SK-N-SH treated with all-trans-retinoic acid at 6 μM for 48 hours (cell line): ENCODE measurements around the gene FAM50A.

Experiments used
- ATAC-seq: fragments of 200-7000 bp; cut with Tn5 transposase; 3 replicates; pipeline ENCODE4 v1.9.1; 2020; ENCODE audit warnings: mild to moderate bottlenecking, moderate library complexity
- ARNTL ChIP-seq: fragments of 450-650 bp; formaldehyde crosslinking; IDR thresholded peaks from 2 replicates; pipeline ENCODE4 v1.5.0; 2020; ENCODE audit warnings: low read depth, mild to moderate bottlenecking, moderate library complexity, borderline replicate concordance
- BACH2 ChIP-seq: fragments of 250-450 bp; sonication (Bioruptor Pico); IDR thresholded peaks from 2 replicates; pipeline ENCODE4 v1.9.0; 2021; ENCODE audit warnings: mild to moderate bottlenecking, borderline replicate concordance
- CSDC2 ChIP-seq: fragments of 250-450 bp; sonication (Bioruptor Pico); IDR thresholded peaks from 2 replicates; pipeline ENCODE4 v1.5.0; 2020; ENCODE audit warnings: mild to moderate bottlenecking, moderate library complexity
- ESRRG ChIP-seq: fragments of 250-450 bp; sonication (Bioruptor Pico); IDR thresholded peaks from 2 replicates; pipeline ENCODE4 v1.6.1; 2021; ENCODE audit warnings: mild to moderate bottlenecking
- GLIS3 ChIP-seq: fragments of 250-450 bp; sonication (Bioruptor Pico); IDR thresholded peaks from 2 replicates; pipeline ENCODE4 v1.5.0; 2020; ENCODE audit warnings: mild to moderate bottlenecking, moderate library complexity
- ISL1 ChIP-seq: fragments of 250-450 bp; sonication (Bioruptor Pico); IDR thresholded peaks from 2 replicates; pipeline ENCODE4 v2.1.2; 2022; ENCODE audit warnings: mild to moderate bottlenecking, moderate library complexity
- OSR1 ChIP-seq: fragments of 250-450 bp; sonication (Bioruptor Pico); IDR thresholded peaks from 2 replicates; pipeline ENCODE4 v1.8.0; 2022; ENCODE audit warnings: moderate library complexity, mild to moderate bottlenecking, inconsistent platforms
- PPARA ChIP-seq: fragments of 250-450 bp; sonication (Bioruptor Pico); IDR thresholded peaks from 2 replicates; pipeline ENCODE4 v1.5.0; 2020; ENCODE audit warnings: mild to moderate bottlenecking, borderline replicate concordance
- RARB ChIP-seq: fragments of 250-450 bp; sonication (Bioruptor Pico); IDR thresholded peaks from 2 replicates; pipeline ENCODE4 v1.8.0; 2021; ENCODE audit warnings: mild to moderate bottlenecking, moderate library complexity
- SNAI2 ChIP-seq: fragments of 250-450 bp; sonication (Bioruptor Pico); IDR thresholded peaks from 2 replicates; pipeline ENCODE4 v1.5.0; 2020; ENCODE audit warnings: mild to moderate bottlenecking, moderate library complexity
- TCF4 ChIP-seq: fragments of 250-450 bp; sonication (Bioruptor Pico); IDR thresholded peaks from 2 replicates; pipeline ENCODE4 v1.8.0; 2021; ENCODE audit warnings: mild to moderate bottlenecking, moderate library complexity, borderline replicate concordance
- TOX ChIP-seq: fragments of 250-450 bp; sonication (Bioruptor Pico); IDR thresholded peaks from 2 replicates; pipeline ENCODE4 v1.8.0; 2021; ENCODE audit warnings: mild to moderate bottlenecking, moderate library complexity, borderline replicate concordance
- ZC3H10 ChIP-seq: fragments of 250-450 bp; sonication (Bioruptor Pico); IDR thresholded peaks from 2 replicates; pipeline ENCODE4 v1.5.1; 2021; ENCODE audit warnings: mild to moderate bottlenecking, moderate library complexity
- ZFP3 ChIP-seq: fragments of 250-450 bp; sonication (Bioruptor Pico); IDR thresholded peaks from 2 replicates; pipeline ENCODE4 v1.5.0; 2020; ENCODE audit warnings: mild to moderate bottlenecking, moderate library complexity
- ZFP30 ChIP-seq: fragments of 450-650 bp; formaldehyde crosslinking; IDR thresholded peaks from 2 replicates; pipeline ENCODE4 v1.5.0; 2022; ENCODE audit warnings: mild to moderate bottlenecking, moderate library complexity
- ZNF565 ChIP-seq: fragments of 450-650 bp; formaldehyde crosslinking; conservative IDR thresholded peaks from 2 replicates; pipeline ENCODE4 v1.5.0; 2020; ENCODE audit warnings: low read depth, mild to moderate bottlenecking, moderate library complexity
- ZNF70 ChIP-seq: fragments of 450-650 bp; formaldehyde crosslinking; IDR thresholded peaks from 2 replicates; pipeline ENCODE4 v1.5.0; 2020; ENCODE audit warnings: mild to moderate bottlenecking, moderate library complexity
- ZNF8 ChIP-seq: fragments of 450-650 bp; formaldehyde crosslinking; IDR thresholded peaks from 2 replicates; pipeline ENCODE4 v1.5.0; 2020; ENCODE audit warnings: mild to moderate bottlenecking, moderate library complexity
- TF ChIP-seq, protein P1 (sequence below): fragments of 250-450 bp; sonication (Bioruptor Pico); IDR thresholded peaks from 2 replicates; pipeline ENCODE4 v1.5.0; 2020; ENCODE audit warnings: mild to moderate bottlenecking, moderate library complexity
- TF ChIP-seq, protein P2 (sequence below): fragments of 250-450 bp; sonication (Bioruptor Pico); IDR thresholded peaks from 2 replicates; pipeline ENCODE4 v1.8.0; 2021; ENCODE audit warnings: low read depth, mild to moderate bottlenecking, moderate library complexity, borderline replicate concordance
- TF ChIP-seq, protein P3 (sequence below): fragments of 250-450 bp; sonication (Bioruptor Pico); IDR thresholded peaks from 2 replicates; pipeline ENCODE4 v1.8.0; 2020; ENCODE audit warnings: mild to moderate bottlenecking, moderate library complexity, borderline replicate concordance
- TF ChIP-seq, protein P4 (sequence below): fragments of 250-450 bp; sonication (Bioruptor Pico); IDR thresholded peaks from 2 replicates; pipeline ENCODE4 v1.5.1; 2021; ENCODE audit warnings: mild to moderate bottlenecking, moderate library complexity

Gene FAM50A

DNA sequence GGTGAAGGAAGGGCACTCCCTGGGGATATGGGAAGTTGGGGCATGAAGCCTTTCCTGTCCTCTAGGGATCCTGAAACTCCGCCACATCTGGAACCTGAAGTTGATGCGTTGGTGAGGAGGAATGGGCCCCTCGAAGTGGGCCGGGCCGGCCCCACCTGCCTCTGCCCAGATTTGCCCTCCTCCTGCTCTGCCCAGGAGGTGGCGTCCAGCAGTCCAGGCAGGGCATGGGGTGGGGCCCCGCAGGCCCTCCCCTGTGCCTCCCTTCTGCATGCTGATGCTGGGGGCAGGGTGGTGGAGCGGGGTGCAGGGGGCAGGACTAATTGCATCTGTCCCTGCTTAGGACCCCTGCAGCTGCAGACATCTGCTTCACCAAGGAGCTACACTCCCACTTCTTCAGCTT is 30.8 kb upstream of the FAM50A start:
- TF ChIP-seq ZNF70 (no peak), TOX (CRISPR knock-in tag) (no peak), BACH2 (no peak), ZC3H10 (CRISPR knock-in tag) (no peak), ISL1 (no peak), RARB (CRISPR knock-in tag) (no peak), TCF4 (CRISPR knock-in tag) (no peak), CSDC2 (CRISPR knock-in tag) (no peak), ZNF8 (CRISPR knock-in tag) (no peak), GLIS3 (CRISPR knock-in tag) (no peak), ARNTL (CRISPR knock-in tag) (no peak), ZFP30 (CRISPR knock-in tag) (no peak), SNAI2 (CRISPR knock-in tag) (no peak)
- TF ChIP-seq, all 23 proteins: peak for 0
- ATAC-seq, result no peak

DNA sequence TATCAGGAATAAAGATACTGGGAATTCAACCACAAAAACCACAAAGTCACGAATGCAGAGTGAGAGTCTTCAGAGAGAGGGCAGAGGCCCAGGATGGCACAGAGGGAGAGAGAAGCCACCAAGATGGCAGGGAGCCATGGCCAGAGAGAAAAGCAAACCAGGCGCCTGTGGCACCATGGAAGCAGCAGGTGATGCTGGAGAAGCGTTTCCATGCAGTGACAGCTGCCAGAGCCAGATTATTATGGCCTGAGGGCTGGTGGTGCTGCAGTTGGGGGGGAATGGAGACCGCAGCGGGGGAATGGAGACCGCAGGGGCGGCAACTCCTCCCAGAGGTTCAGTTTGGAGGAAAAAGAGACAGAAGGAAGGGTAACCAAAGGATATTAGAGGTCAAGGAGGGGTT is 26.8 kb upstream of the FAM50A start:
- TF ChIP-seq PPARA (CRISPR knock-in tag), result no peak
- TF ChIP-seq, protein P1, sequence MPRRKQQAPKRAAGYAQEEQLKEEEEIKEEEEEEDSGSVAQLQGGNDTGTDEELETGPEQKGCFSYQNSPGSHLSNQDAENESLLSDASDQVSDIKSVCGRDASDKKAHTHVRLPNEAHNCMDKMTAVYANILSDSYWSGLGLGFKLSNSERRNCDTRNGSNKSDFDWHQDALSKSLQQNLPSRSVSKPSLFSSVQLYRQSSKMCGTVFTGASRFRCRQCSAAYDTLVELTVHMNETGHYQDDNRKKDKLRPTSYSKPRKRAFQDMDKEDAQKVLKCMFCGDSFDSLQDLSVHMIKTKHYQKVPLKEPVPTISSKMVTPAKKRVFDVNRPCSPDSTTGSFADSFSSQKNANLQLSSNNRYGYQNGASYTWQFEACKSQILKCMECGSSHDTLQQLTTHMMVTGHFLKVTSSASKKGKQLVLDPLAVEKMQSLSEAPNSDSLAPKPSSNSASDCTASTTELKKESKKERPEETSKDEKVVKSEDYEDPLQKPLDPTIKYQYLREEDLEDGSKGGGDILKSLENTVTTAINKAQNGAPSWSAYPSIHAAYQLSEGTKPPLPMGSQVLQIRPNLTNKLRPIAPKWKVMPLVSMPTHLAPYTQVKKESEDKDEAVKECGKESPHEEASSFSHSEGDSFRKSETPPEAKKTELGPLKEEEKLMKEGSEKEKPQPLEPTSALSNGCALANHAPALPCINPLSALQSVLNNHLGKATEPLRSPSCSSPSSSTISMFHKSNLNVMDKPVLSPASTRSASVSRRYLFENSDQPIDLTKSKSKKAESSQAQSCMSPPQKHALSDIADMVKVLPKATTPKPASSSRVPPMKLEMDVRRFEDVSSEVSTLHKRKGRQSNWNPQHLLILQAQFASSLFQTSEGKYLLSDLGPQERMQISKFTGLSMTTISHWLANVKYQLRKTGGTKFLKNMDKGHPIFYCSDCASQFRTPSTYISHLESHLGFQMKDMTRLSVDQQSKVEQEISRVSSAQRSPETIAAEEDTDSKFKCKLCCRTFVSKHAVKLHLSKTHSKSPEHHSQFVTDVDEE (CRISPR knock-in tag), result no peak
- TF ChIP-seq ARNTL (CRISPR knock-in tag), result no peak
- no peak for TF ChIP-seq GLIS3 (CRISPR knock-in tag)
- TF ChIP-seq RARB (CRISPR knock-in tag), result no peak
- TF ChIP-seq TOX (CRISPR knock-in tag), result no peak
- no peak for TF ChIP-seq OSR1 (CRISPR knock-in tag)
- no peak for TF ChIP-seq ZFP3 (CRISPR knock-in tag)
- TF ChIP-seq, protein P2, sequence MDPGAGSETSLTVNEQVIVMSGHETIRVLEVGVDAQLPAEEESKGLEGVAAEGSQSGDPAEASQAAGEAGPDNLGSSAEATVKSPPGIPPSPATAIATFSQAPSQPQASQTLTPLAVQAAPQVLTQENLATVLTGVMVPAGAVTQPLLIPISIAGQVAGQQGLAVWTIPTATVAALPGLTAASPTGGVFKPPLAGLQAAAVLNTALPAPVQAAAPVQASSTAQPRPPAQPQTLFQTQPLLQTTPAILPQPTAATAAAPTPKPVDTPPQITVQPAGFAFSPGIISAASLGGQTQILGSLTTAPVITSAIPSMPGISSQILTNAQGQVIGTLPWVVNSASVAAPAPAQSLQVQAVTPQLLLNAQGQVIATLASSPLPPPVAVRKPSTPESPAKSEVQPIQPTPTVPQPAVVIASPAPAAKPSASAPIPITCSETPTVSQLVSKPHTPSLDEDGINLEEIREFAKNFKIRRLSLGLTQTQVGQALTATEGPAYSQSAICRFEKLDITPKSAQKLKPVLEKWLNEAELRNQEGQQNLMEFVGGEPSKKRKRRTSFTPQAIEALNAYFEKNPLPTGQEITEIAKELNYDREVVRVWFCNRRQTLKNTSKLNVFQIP (CRISPR knock-in tag), result no peak
- no peak for TF ChIP-seq ZNF70
- TF ChIP-seq ESRRG, result no peak
- TF ChIP-seq ZC3H10 (CRISPR knock-in tag), result no peak
- TF ChIP-seq ZNF8 (CRISPR knock-in tag), result no peak
- TF ChIP-seq, protein P3, sequence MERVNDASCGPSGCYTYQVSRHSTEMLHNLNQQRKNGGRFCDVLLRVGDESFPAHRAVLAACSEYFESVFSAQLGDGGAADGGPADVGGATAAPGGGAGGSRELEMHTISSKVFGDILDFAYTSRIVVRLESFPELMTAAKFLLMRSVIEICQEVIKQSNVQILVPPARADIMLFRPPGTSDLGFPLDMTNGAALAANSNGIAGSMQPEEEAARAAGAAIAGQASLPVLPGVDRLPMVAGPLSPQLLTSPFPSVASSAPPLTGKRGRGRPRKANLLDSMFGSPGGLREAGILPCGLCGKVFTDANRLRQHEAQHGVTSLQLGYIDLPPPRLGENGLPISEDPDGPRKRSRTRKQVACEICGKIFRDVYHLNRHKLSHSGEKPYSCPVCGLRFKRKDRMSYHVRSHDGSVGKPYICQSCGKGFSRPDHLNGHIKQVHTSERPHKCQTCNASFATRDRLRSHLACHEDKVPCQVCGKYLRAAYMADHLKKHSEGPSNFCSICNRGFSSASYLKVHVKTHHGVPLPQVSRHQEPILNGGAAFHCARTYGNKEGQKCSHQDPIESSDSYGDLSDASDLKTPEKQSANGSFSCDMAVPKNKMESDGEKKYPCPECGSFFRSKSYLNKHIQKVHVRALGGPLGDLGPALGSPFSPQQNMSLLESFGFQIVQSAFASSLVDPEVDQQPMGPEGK (CRISPR knock-in tag), result no peak
- TF ChIP-seq BACH2, result no peak
- no peak for TF ChIP-seq SNAI2 (CRISPR knock-in tag)
- no peak for TF ChIP-seq ZNF565 (CRISPR knock-in tag)
- TF ChIP-seq ISL1, result no peak
- ATAC-seq, result no peak

DNA sequence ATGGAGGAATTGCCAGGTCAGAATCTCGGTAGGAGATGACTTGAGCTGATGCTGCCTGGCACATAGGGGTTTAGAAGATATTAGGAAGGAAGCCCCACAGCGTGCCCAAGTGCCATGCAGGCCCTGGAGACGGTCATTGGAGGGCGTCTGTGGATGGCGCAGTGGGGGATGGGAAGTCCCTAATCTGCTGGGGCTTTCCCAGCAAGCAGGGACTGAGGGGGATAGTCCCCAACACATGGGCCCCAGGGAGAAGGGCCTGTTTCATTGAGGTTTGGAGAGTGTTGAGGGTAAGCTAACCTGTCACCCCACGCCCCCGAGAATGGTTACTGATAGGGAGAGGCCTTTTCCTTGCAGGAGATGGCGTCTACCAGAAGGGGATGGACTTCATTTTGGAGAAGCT is 24.8 kb upstream of the FAM50A start:
- no peak for ATAC-seq
- TF ChIP-seq GLIS3 (CRISPR knock-in tag), result no peak
- no peak for TF ChIP-seq CSDC2 (CRISPR knock-in tag)

DNA sequence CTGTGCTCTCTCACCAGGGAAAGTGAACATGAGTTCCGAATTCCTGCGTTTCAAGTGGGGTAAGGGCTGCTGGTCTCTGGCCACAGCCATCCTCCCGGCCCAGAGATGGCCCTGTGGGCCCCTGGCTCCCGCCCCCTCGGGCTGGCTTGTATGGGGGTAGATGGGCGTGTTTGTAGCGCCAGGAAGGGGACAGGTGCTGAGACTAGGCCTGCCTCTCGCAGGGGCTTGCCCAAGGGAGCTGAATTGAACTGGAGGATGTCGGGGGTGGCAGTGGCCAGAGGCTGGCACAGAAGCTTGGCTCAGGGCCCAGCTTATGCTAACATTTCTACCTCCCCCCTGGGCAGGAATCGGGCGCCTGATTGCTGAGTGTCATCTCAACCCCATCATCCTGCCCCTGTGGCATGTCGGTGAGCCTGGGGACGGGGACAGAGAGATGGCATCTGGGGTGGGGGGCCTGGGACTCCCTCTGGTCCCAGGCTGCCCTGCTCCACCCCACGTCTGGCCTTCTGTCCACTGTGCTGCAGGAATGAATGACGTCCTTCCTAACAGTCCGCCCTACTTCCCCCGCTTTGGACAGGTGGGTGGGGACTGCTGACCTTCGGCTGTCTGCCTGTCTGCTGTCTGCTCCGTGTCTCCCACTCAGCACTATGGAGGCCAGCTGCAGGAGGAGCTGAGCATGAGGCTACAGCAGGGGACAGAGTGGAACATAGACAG is 24.1 kb upstream of the FAM50A start:
- ATAC-seq, result peak; percentile 32
- TF ChIP-seq OSR1 (CRISPR knock-in tag) (no peak), TCF4 (CRISPR knock-in tag) (no peak), ZFP30 (CRISPR knock-in tag) (no peak), ZNF8 (CRISPR knock-in tag) (no peak), SNAI2 (CRISPR knock-in tag) (no peak), RARB (CRISPR knock-in tag) (no peak)
- TF ChIP-seq, protein P2 (CRISPR knock-in tag), result no peak
- TF ChIP-seq, protein P3 (CRISPR knock-in tag), result no peak
- TF ChIP-seq, protein P4, sequence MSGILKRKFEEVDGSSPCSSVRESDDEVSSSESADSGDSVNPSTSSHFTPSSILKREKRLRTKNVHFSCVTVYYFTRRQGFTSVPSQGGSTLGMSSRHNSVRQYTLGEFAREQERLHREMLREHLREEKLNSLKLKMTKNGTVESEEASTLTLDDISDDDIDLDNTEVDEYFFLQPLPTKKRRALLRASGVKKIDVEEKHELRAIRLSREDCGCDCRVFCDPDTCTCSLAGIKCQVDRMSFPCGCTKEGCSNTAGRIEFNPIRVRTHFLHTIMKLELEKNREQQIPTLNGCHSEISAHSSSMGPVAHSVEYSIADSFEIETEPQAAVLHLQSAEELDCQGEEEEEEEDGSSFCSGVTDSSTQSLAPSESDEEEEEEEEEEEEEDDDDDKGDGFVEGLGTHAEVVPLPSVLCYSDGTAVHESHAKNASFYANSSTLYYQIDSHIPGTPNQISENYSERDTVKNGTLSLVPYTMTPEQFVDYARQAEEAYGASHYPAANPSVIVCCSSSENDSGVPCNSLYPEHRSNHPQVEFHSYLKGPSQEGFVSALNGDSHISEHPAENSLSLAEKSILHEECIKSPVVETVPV (CRISPR knock-in tag), result no peak
